SKM-1 treated with dmso at 0.1 percent for 144 hours (cell line): Measurements from ENCODE around the gene MT1X.
"Not testable (repeated sequence)": the region's sequence is repeated elsewhere in the genome, so short reads cannot be mapped to it uniquely, and the experiment has no call there.

ENCODE experiments used
- DNase-seq: peaks from one replicate; lab custom pipeline; 2025; ENCODE audit not compliant: unreplicated experiment; lab: John Stamatoyannopoulos, UW

MT1X gene

DNA sequence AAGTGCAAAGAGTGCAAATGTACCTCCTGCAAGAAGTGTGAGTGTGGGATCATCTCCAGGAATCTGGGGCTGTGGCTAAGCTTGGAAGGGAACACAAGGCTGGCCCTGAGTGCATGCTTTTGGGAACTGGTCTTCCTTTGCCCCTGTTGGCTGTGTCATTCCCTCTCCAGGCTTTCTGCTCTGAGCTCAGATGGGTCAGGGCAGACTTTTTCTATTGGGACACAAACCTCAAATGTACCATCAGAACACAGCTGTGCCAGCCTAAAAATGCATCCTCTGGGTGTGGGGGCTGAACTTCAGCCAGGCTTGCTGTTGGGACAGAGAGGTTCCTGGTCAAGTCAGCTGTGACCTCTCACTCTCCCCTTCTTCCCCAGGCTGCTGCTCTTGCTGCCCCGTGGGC lies 29.7 kb upstream of the MT1X start:
- DNase-seq = no peak

DNA sequence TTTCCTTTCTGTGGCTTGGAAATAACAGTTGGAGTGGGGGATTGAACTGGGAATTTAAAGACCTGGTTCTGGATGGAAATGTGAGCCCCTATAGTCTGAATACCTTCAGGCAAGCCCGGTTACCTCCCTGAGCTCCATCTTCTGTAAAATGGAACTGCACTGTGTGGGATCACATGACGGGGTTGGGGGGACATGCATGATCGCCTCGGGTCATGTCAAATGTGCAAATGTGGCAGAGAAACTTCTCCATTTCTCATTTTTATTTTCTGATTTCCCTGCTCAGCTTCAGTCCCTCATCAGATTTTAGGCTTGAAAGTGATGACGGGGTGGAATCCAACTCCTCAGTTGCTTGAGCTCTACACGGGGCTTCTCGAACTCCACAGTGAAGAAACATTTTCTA lies 29.1 kb upstream of the MT1X start:
- DNase-seq = no peak

DNA sequence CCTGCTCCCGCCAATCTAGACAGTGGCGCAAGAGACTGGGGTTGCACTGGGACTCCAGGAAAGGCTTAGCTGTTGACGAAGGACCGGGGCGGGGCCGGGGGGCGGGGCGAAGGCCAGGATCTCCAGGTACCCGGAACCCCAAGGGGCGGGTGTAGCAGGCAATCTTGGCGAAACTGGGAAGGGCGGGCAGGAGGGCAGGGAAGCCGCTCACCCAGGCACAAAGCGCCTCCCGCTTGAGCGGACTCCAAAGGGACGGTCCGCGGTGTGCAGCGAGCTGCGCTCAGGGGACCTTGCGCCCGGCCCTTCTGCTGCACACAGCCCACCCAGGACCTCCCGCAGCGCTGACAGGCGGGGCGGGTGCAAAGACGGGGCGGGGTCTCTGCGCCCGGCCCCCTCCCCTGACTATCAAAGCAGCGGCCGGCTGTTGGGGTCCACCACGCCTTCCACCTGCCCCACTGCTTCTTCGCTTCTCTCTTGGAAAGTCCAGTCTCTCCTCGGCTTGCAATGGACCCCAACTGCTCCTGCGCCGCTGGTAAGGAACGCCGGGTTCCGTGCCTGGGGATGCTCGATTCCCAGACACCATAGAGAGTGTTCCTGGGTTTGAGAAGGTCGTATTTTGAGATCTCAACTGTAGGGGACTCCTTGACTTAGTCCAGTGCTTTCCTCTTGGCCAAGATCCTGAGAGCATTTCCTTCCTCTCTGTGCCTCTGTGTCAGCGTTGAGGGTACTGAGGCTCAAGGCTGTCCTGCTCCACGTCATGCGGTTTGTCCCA lies 24.5 kb upstream of the MT1X start, which contains the start of gene MT1F:
Gene MT1F, plus strand, starts transcription at position 405 of the 772 bp plus-strand sequence. Its CDS starts 100 bp downstream, at position 505.
- peak; percentile 35 for DNase-seq

DNA sequence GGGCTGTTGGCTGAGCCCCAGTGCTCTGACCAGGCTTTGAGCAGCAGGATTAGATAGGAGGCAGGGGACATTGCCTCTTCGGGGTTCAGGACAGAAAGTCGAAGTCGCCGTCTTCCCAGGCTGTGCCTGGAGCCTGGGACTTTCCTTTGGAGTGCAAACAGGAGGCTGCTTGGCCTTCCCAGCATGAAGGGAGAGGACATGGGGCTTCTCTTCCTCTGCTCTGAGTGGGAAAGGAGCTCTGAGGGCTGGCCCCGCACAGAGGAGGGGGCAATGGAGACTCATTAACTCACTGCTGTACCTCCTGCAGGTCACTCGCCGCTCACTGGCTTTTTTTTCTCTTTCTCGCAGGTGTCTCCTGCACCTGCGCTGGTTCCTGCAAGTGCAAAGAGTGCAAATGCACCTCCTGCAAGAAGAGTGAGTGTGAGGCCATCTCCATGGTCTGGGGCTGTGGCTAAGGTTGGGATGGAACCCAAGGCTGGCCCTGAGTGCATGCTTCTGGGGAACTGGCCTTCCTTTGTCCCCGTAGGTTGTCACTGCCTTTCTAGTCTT lies 23.9 kb upstream of the MT1X start:
- DNase-seq = no peak

DNA sequence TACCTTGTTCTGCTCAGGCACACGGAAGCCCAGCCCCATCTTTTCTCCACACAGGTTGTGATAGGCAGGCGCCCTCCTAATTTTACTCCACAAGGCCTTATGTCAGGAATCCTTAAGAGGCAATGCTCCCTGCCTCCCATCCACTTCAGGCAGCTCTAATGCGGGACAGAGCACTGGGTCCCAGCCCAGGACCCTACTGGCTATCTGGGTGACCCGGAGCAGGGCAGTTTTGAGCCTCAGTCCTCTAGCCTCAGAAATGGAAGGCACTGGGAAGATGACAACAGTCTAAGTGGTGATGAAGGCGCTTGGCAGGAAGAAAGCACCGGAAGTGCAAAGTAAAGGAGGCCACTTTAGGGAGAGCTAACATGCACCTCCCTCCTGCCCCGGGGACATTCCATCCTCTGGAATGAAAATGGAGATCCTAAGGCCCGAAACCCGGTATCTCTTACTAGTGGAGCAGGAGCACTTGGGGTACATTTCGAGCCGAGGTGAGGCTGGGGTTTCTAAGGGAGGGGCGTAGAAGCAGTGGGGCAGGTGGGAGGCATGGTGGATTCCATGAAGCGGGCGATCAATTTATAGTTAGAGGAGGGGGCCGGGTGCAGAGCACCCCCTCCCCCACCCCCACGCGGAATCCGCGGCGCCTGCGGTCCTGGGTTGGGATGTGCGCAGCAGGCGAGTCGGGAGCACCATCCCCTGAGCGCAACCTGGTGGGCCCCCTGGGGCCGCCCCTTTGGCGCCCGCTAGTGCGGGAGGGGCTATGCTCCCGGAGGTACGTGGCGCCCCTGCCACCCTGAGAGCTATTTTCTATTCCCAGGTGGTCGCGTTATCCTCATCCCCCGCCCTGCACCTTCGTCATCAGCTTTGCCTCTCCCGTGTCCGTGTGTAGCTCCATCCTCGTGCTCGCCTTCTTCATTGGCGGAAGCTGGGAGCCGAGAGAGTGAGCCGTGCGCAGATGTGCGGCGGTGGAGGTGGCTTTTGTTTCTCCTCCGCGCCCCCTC lies 19.6 kb upstream of the MT1X start:
- no peak for DNase-seq

DNA sequence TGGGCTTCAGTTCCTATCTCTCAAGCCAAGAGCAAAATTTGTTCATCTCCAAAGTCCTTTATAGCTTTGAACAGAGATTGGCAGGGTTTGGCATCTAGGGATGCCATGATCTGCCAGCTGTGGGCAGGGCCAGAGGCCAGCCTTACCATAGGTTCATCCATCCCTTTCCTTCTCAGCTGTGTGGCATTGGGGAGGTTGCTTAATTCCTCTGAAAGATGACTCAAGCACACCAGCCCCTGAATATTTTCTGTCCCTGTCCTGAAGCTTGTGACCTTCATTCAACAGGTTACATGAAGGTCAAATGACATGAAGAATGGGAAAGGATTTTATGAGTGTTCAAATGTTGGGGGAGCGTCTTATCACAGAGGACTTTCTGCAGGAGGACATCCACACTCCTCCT lies 17.8 kb upstream of the MT1X start:
- no peak for DNase-seq

DNA sequence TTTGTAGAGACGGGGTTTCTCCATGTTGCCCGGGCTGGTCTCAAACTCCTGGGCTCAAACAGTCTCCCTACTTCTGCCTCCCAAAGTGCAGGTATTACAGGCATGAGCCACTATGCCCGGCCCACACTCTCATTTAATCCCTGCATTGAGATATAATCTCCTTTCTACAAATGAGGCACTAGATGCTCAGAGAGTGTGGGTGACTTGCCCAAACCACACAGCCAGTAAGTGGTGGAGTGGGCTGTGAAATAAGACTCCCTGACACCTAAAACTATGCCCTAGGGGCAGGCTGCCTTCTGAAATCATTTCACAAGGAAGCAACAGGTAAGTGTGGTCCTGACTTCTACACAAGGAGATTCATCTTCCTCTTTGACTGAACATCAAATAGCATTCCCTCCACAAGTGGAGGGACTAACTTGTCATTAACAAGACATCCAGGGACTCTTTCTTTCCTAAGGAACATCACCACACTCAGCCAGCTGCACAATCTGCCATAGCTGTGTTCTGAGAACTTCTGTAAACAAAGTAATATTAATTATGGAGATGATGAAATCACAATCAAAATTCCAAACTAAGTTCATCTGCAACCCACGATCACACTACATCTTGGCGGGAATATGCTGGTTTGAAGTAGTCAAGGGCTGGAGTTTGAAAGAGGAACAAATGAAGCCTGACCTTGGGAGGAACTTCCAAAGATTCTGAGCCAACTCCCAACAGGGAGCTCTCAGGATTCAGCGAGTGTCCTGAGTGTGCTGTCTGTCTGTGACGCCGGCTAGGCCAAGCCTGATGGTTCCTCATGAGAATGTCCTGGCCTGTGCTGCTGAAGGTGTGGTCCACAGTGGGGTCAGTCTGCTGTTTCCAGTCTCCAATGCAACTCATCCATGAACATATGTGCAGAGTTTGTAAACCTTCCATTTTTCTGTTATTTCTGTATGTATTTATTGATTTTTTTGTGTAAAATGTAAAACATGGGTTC lies 16.7 kb upstream of the MT1X start:
- not testable (repeated sequence) for DNase-seq

DNA sequence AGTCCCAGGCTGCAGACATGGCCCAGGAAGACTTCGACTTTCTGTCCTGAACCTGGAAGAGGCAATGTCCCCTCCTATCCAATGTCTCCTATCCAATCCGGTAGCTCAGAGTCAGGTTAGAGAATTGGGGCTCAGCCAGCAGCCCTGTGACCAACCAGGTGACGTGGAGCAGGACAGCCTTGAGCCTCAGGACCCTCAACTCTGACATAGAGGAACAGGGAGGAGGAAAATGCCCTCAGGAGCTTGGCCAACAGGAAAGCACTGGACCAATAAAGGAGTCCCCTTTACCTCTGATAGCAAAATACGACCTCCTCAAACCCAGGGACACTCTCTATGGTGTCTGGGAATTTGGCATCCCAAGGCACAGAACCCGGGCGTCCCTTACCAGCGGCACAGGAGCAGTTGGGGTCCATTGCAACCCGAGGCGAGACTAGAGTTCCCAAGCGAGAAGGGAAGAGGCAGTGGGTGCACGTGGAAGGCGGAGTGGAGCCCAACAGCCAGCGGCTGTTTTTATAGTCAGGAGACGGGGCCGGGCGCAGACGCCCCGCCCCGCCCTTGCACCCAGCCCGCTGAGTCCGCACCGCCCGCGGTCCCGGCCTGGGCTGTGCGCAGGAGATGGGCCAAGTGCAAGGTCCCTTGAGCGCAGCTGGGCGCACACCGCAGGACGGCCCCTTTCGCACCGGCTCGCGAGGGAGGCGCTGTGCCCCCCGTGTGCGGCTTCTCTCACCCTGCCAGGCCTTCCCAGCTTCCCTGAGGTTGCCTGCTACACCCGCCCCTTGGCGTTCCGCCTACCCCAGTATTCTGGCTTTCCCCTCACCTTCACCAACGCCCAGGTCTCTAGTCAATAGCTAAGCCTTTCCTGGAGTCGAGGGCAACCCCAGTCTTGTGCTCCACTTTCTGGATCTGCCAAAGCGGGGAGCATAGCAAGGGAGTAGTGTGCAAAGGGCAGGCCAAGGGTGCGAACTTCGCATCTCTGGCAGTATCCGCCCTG lies 14.4 kb upstream of the MT1X start, which contains the start of gene MT1G:
Gene MT1G, minus strand, starts transcription at position 485 of the 991 bp plus-strand sequence. Its CDS starts 72 bp downstream, at position 413.
- no peak for DNase-seq

DNA sequence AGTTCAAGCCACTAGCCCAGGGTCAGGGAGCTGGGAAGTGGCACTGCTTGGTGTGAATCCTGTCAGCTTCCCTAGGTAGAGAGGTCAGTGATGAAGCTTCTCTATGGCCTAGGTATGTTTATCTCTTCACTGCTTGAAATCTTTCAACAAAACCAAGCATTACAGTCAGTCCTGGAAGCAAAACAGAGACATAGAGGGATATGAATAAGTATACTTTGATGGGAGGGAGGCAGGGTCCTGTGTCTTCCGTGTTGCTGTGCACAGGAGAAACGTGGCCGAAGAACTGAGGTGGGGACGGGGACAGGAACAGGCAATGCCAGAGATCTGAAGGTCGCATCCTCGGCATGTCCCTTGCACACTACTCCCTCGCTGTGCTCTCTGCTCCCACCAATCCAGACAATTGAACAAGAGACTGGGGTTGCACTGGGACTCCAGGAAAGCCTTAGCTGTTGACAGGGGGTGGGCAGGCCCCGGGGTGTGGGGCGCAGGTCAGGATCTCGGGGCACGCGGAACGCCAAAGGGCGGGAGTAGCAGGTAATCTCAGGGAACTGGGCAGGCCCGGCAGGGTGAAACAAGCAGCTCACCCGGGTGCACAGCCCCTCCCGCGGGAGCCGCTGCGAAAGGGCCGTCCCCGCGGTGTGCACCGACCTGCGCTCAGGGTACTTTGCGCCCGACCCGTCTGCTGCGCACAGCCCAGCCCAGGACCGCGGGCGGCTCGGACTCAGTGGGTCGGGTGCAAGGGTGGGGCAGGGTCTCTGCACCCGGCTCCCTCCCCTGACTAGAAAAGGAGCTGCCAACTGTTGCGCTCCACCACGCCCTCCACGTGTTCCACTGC lies 13.0 kb upstream of the MT1X start, which contains the start of gene MT1H:
Gene MT1H, plus strand, starts transcription at position 810 of the 835 bp plus-strand sequence. CDS start 71 bp downstream, outside the sequence.
- DNase-seq = no peak

DNA sequence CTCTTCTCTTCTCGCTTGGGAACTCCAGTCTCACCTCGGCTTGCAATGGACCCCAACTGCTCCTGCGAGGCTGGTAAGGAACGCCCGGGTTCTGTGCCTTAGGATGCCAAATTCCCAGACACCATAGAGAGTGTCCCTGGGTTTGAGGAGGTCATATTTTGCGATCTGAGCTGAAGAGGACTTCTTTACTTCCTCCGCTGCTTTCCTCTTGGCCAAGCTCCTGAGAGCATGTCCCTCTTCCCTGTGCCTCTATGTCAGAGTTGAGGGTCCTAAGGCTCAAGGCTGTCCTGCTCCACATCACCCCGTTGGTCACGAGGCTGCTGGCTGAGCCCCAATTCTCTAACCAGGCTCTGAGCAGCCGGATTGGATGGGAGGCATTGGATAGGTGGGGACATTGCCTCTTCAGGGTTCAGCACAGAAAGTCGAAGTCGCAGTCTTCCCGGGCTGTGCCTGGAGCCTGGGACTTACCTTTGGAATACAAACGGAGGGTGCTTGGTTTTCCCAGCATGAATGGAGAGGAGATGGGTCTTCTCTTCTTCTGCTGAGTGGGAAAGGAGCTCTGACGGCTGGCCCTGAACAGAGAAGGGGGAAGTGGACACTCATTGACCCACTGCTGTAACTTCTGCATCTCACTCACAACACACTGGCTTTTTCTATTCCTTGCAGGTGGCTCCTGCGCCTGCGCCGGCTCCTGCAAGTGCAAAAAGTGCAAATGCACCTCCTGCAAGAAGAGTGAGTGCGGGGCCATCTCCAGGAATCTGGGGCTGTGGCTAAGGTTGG lies 12.2 kb upstream of the MT1X start:
- no peak for DNase-seq

DNA sequence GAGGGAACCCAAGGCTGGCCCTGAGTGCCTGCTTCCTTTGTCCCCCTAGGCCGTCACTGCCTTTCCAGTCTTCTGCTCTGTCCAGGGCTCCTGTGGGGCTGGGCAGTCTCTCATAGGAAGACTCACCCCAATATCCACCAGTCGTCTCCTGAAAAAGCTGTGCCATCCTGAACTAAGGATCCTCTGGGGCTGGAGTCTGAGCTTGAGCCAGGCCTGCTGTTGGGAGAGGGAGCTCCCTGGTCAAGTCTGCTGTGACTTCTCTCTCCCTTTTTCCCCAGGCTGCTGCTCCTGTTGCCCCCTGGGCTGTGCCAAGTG lies 11.7 kb upstream of the MT1X start:
- no peak for DNase-seq

DNA sequence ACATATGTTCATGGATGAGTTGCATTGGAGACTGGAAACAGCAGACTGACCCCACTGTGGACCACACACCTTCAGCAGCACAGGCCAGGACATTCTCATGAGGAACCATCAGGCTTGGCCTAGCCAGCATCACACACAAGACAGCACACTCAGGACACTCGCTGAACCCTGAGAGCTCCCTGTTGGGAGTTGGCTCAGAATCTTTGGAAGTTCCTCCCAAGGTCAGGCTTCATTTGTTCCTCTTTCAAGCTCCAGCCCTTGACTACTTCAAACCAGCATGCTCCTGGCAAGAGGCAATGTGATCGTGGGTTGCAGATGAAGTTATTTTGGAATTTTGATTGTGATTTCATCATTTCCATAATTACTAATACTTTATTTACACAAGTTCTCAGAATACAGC lies 10.6 kb upstream of the MT1X start:
- DNase-seq = not testable (repeated sequence)

DNA sequence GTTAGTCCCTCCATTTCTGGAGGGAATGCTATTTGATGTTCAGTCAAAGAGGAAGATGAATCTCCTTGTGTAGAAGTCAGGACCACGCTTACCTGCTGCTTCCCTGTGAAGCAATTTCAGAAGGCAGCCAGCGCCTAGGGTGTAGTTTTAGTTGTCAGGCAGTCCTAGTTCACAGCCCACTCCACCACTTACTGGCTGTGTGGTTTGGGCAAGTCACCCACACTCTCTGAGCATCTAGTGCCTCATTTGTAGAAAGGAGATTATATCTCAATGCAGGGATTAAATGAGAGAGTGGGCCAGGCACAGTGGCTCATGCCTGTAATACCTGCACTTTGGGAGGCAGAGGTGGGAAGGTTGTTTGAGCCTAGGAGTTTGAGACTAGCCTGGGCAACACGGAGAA lies 10.1 kb upstream of the MT1X start:
- DNase-seq = not testable (repeated sequence)

DNA sequence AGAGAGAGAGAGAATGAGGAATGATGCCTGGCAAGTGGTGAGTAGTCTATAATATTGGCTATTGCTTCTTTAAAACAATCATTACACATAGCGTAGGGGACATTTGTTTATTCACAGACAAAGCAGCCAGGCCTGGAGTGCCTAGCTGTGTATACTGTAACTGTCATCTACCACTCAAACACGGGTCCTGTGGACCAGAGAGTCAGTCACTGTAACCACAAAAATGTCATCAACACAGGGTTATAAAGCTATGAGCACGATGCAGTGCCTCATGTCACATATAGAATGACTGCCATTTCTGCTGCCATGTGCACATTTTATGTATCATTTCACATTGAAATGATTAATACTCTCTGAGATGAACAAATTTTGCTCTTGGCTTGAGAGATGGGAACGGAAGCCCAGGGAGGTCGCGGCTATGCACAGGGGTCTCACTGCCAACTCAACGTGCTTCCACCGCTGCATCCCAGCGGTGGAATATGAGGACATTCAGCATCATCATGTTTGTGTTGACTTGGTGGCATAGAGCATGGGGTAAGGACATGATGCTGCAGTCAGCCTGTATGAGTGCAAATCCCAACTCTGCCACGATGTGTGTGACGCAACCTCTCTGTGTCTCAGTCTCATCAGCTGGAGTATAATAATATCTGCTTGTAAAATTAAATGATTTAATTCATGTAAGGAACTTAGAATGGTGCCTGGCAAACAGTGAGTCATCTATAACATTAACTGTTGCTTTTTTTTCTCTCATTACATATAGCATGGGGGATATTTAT lies 9.3 kb upstream of the MT1X start:
- DNase-seq = no peak

DNA sequence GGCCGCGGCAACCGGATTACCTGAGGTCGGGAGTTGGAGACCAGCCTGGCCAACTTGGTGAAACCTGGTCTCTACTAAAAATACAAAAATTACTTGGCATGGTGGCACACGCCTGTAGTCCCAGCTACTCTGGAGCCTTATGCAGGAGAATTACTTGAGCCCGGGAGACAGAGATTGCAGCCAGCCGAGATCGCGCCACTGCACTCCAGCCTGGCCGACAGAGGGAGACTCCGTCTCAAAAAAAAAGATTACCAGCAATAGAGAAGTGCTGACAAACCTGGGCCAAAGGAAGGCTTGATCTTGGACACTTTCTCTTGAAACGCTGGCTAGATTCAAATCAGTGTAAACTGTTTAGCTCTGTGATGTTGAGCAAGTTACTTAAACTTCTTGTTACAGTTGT lies 8.3 kb upstream of the MT1X start:
- peak; percentile 25 for DNase-seq

DNA sequence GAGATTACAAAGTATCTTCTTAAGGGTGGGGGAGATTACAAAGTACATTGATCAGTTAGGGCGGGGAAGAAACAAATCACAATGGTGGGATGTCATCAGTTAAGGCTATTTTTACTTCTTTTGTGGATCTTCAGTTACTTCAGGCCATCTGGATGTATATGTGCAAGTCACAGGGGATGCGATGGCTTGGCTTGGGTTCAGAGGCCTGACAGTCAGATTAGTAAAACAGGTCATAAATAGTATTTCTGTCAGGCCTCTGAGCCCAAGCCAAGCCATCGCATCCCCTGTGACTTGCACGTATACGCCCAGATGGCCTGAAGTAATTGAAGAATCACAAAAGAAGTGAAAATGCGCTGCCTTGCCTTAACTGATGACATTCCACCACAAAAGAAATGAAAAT lies 7.7 kb upstream of the MT1X start:
- not testable (repeated sequence) for DNase-seq
